Measurements from ENCODE around the gene SHISA9. TPM values are rescaled to one million over a fixed set of nuclear protein-coding genes. Genes with fewer than 3 reads are reported as not detected.

The SHISA9 gene
- total and polyA plus RNA-seq, 4 donors: under 0.01 to 0.46 (median 0.07) TPM

DNA sequence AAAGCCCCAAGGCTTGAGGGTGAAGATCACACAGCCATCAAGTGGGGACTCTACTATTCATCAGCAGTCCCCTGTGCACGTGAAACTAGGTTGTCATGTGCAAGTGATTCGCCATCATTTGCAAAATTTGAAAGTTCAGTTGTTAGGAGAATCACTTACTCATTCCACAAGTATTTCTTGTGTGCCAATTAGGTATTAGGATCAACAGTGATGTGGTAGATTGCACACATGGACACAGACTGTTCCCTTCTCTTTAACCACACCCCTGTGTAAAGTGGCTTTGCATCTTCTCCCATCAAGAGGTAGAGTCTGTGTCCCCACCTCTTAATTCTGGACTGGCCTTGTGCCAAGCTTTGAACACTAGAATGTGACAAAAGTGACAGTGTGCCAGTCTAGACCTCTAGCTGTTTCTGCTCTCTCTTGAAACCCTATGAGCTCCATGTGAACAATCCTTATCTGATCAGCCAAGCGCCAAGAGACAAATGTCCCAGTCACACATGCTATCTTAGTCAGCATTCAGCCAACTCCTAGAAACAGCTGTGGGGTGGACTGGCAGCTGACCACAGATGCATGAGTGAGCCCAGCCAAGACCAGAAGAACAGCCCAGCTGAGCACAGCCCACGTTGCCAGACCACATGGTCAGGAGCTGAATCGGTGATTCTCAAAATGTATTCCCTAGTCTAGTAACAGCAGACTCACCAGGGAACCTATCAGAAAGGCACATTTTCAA is 31.5 kb upstream of the SHISA9 start:
- no peak overlapping the region for H3K4me3 ChIP-seq
- no peak for ATAC-seq (ENCODE audit: insufficient read depth, low FRiP score)
- TF ChIP-seq, protein P1, sequence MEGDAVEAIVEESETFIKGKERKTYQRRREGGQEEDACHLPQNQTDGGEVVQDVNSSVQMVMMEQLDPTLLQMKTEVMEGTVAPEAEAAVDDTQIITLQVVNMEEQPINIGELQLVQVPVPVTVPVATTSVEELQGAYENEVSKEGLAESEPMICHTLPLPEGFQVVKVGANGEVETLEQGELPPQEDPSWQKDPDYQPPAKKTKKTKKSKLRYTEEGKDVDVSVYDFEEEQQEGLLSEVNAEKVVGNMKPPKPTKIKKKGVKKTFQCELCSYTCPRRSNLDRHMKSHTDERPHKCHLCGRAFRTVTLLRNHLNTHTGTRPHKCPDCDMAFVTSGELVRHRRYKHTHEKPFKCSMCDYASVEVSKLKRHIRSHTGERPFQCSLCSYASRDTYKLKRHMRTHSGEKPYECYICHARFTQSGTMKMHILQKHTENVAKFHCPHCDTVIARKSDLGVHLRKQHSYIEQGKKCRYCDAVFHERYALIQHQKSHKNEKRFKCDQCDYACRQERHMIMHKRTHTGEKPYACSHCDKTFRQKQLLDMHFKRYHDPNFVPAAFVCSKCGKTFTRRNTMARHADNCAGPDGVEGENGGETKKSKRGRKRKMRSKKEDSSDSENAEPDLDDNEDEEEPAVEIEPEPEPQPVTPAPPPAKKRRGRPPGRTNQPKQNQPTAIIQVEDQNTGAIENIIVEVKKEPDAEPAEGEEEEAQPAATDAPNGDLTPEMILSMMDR (IDR thresholded peaks at IDR 0.05; ENCODE audit: control extremely low read depth, extremely low read depth): no peak
- WGBS, 2 donors: 81 to 87% methylated on average over 5 of the region's 5 CpGs
- no peaks in the 10 kb centered on the region for H3K27me3 ChIP-seq (ENCODE audit: control insufficient read depth in 3 of 3, insufficient read depth in 3 of 3, low read length in 2 of 3)
- H3K9ac ChIP-seq (ENCODE audit: insufficient read depth in 1 of 2, low read length in 2 of 2): no peak overlapping the region
- H3K9me3 ChIP-seq (ENCODE audit: control insufficient read depth in 4 of 4, insufficient read depth in 3 of 4, low read length in 3 of 4): peaks cover 0 to 6% (median 5%) of the 10 kb centered on the region in 4 donors
- no peak overlapping the region for H3K27ac ChIP-seq (ENCODE audit: low read depth in 1 of 2, low read length in 1 of 2)
- no peak for DNase-seq
- H3K36me3 ChIP-seq (ENCODE audit: control insufficient read depth in 4 of 4, insufficient read depth in 4 of 4, low read length in 4 of 4): no peaks in the 10 kb centered on the region
- no peaks in the 10 kb centered on the region for H3K4me1 ChIP-seq (ENCODE audit: control insufficient read depth in 5 of 5, insufficient read depth in 5 of 5, low read length in 5 of 5)

DNA sequence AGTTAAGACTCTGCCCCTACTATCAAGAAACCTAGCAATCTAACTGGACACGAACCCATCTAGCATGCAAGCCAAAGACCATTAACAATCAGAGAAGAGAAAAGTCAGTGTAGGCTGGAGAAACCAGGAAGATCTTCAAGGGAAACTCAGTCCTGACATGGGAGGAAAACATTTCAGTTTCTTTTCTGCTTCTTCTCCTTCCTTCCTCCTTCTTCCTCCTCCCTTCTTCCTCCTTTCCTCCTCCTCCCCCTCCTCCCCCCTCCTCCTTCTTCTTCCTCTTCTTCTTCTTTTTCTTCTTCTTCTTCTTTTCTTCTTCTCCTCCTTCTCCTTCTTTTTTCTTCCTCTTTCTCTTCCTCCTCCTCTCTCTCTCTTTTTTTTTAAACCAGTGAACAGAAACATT is 29.6 kb upstream of the SHISA9 start:
- no peaks in the 10 kb centered on the region for H3K27me3 ChIP-seq (ENCODE audit: control insufficient read depth in 3 of 3, insufficient read depth in 3 of 3, low read length in 2 of 3)
- TF ChIP-seq, protein P1 (IDR thresholded peaks at IDR 0.05; ENCODE audit: control extremely low read depth, extremely low read depth): no peak
- 73 to 75% methylated on average over 1 of the region's 1 CpG for WGBS, 2 donors

DNA sequence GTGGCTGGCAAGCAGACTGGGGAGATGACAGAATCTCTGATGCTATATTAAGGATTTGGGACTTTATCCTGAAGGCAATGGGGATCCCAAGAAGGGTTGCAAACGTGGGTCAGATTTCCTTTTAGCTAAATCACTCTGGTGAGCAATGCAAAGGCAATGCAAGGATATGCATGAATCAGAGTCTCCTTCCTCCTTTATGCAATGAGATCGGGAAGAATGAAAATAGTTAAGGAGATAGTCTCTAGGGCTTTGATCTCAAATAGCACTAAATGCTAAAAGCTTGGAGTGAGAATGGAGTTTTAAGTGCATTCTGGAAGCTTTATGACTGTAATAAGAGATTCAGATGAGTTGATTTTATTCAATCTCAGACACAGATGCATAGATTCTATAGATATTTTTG is 27.2 kb upstream of the SHISA9 start:
- no peak overlapping the region for H3K27ac ChIP-seq (ENCODE audit: low read depth in 1 of 2, low read length in 1 of 2)
- H3K27me3 ChIP-seq (ENCODE audit: control insufficient read depth in 3 of 3, insufficient read depth in 3 of 3, low read length in 2 of 3): no peaks in the 10 kb centered on the region
- H3K36me3 ChIP-seq (ENCODE audit: control insufficient read depth in 4 of 4, insufficient read depth in 4 of 4, low read length in 4 of 4): no peaks in the 10 kb centered on the region
- no peaks in the 10 kb centered on the region for H3K4me1 ChIP-seq (ENCODE audit: control insufficient read depth in 5 of 5, insufficient read depth in 5 of 5, low read length in 5 of 5)
- no peak for DNase-seq
- no peak overlapping the region for H3K4me3 ChIP-seq
- no peak for ATAC-seq (ENCODE audit: insufficient read depth, low FRiP score)
- WGBS, 2 donors: 35 to 42% methylated on average over 2 of the region's 2 CpGs
- TF ChIP-seq, protein P1 (IDR thresholded peaks at IDR 0.05; ENCODE audit: control extremely low read depth, extremely low read depth): no peak
- peaks cover 0 to 6% (median 5%) of the 10 kb centered on the region in 4 donors for H3K9me3 ChIP-seq (ENCODE audit: control insufficient read depth in 4 of 4, insufficient read depth in 3 of 4, low read length in 3 of 4)
- no peak overlapping the region for H3K9ac ChIP-seq (ENCODE audit: insufficient read depth in 1 of 2, low read length in 2 of 2)

More for the DNA sequence above, 29.6 kb upstream of the SHISA9 start:
- Histone ChIP-seq H3K4me1 (ENCODE audit: control insufficient read depth in 5 of 5, insufficient read depth in 5 of 5, low read length in 5 of 5) (no peaks in the 10 kb centered on the region), H3K9me3 (ENCODE audit: control insufficient read depth in 4 of 4, insufficient read depth in 3 of 4, low read length in 3 of 4) (peaks cover 0 to 6% (median 5%) of the 10 kb centered on the region in 4 donors), H3K27ac (ENCODE audit: low read depth in 1 of 2, low read length in 1 of 2) (no peak overlapping the region), H3K9ac (ENCODE audit: insufficient read depth in 1 of 2, low read length in 2 of 2) (no peak overlapping the region), H3K4me3 (no peak overlapping the region), H3K36me3 (ENCODE audit: control insufficient read depth in 4 of 4, insufficient read depth in 4 of 4, low read length in 4 of 4) (no peaks in the 10 kb centered on the region)
- DNase-seq (no peak), ATAC-seq (ENCODE audit: insufficient read depth, low FRiP score) (no peak)
